HG02981 (cell line): ENCODE measurements around the gene ZSCAN26.

Experiments used
- ATAC-seq: cut with Tn5 transposase; IDR thresholded peaks from one replicate; pipeline ENCODE4 v1.9.1; 2021; ENCODE audit warnings: mild to moderate bottlenecking, moderate library complexity; ENCODE audit not compliant: unreplicated experiment

The ZSCAN26 gene

DNA sequence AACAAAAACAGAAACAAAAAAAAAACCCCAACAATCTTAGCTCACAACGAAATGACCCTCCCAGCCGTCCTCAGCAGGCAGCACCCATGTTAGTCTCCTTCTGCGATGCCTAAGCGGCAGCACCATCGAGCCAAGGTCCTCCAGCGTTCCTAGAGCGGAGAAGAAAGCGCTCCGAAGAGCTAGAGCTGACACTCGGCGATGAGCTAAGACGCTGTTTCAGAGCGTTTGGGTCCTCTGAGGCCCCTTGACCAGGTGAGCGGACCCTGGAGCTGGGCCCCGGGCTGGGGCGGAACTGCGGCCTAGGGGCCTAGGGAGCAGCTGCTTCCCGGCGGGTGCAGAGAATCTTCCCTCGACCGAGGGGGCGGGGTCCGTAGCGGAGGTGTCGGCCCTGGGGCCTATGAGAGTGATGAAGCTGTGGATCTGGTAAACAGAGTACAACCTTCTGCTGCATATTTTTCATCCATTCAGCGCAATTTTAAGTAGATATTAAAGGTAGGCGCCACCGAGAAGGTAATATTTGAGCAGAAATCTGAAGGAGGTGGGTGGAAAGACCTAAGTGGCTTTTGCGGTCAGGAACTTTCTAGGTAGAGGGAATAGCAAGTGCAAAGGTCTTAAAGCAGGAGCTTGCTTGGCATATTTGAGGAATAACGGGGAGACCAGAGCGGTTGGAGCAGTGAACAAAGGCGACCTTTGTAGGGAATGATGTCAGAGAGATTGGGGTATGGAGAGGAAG lies at the start of gene ZSCAN26:
Gene ZSCAN26, plus strand, starts transcription at position 182 of the 733 bp plus-strand sequence. CDS start 4,777 bp downstream, outside the sequence.
- ATAC-seq: peak; percentile 81

DNA sequence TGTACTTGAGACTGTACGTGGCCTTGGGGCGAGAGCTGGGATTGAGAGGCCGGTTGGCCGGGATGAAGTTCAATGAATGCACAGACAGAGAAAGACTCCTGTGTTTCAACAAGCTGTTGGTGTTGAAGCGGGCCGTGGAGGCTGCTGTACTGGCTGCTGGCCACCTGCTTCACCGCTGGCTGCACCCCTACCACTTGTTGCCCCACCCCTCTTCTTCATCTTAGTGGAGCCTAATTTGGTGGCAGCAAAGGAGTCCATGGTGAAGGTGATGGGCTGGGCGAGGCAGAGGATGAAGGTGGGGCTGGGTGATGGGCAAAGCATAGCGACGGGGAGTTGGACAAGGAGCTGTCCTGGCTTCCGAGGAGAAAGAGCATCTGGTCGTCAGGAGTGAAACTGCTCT lies 49.1 kb upstream of the ZSCAN26 start:
- no peak for ATAC-seq

DNA sequence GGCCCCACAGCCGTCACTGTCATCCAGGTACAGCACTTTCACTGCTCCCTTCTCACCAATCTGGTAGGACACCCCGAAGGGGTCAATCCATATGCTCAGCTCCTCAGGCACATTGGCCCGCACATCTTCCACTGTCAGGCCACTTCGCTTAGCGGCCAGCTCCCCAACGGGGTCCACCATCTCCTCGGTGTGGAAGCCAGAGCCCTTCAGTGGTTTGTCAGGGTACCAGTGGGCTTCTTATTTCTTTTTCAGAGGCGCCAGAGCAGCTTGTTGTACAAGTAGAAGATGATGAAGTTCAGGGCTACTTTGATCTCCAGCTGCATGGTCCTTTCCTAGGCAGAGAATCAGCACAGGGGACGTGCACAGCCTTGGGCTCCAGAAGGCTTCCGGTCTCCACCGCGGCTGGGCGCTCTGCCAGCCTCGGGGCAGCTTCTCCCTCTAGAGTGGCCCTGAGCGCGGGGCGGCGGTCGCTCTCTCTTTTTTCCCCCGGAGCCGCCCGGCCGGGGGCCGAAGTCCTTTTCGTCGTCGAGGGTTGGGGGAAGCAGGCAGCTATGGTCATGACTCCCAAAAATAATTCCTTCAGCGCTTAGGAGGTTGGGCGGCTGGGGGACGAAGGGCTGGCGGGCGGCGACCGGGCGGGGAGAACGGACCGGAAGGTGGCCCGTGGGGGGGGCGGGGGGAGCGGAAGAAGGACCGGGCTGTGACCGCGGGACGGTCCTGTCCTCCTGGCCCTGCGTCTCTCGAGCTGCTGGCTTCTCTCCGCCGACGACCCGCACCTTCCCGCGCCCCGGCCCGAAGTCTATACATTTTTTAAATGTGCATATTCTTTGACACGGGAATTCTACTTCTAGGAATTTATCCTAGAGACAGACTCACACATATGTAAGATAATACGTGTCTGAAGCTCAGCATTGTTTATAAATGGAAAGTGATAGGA lies 48.4 kb upstream of the ZSCAN26 start:
- ATAC-seq: no peak

DNA sequence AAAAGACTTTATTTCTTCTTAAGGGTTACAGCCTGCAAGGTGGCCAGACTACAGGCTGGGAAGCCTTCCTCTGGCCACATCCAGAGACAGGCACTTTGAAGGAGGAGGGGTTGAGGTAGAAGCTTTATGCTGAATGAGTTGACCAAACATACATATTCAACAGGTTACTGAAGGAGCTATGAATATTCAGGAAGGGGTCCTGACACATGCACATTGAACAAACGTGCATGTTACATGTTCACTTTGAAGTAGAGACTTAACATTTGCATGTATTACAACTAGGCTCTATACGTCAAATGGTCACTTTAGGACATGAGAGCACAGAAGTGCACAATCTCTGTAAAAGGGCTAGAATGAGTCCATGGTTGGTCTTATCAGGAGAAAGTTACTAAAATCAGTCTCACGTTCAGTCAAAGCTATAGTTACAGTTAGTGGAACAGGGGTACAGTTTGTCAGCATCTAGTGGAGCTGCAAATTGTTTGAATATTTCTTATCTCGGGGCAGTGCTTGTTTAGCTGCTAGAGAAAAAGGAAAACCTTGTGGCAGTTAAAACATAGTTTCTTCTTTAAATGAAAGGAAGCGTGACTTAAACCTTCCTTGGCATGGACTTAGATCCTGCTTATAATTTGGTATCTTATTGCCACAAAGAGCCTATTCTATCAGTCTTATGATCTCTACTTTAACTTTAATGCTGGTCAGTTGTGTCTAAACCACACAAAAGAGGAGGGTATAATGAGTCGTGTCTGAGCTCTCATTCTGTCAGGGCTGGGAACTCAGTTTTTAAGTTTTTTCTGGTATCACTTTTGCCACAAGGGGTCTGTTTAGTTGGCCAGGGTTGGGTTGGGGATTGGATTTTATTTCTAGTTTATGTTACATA lies 46.4 kb upstream of the ZSCAN26 start:
- no peak for ATAC-seq

DNA sequence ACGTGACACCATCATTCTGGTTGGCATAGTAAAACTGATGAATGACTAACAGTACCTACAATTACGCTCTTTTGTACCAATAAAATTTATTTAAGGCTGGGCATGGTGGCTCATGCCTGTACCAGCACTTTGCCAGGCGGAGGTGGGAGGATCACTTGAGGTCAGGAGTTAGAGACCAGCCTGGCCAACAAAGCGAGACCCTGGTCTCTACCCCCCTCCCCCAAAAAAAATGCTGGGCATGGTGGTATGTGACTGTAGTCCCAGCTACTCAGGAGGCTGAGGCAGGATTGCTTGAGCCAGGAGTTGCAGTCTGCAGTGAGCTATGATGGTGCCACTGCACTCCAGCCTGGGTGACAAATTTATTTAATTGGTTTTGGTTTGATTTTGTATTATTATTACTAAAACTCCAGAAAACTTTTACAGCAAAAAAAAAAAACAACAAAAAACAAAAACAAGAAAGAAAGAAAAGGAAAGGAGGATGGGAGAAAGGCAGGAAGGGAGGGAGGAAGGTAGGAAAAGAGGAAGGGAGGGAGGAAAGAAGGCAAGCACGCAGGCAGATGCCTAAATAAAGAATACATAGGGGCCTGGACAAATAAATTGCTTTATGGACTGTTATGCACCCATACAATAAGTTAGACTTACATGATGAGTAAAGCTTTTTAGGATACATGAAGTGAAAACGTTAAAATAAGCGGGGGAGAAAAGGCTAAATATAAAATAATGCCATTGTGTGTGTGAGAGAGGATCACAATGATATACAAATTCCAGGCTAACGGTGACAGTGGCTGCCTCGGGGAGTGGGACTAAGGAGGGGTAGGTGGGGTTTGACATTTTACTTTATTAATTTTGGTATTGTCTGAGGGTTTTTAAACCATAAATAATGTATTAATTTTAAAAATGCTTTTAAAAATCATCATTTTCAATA lies 42.5 kb upstream of the ZSCAN26 start:
- no peak for ATAC-seq

DNA sequence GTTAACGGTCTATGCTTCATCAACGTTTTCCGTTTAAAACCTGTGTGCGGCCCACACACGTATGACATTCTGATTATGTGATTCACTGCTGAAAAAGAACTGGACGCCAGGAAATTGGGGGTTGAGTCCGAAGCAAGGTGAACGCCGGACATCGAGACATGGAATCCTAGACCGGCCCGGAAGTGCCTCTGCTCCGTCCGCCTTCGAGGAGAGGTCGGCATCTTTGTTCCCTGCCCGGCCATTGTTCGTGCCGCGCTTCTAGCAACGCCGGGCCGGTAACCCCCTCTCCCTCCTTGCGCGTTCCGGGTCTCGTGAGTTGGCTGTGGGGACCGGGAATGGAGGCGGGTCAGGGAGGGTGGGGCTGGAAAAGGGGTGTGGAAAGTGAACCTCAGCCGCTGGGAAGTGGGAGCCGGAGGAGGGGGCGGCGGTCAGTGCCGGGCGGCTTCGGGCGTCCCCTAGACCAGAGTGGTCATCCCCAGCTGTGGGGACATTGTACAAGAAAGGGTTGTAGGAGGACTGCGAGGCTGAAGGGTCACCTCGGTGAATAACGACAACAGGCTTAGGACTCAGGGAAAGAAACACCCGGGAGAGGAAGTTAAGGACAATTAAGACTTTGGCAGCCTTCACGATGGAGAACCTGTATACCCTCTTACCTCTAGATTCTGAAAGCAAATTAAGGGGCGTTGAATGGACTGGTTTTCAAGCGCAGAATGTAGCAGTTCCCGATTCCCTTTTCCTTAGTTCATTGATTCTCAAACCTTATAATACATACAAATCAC lies 41.7 kb upstream of the ZSCAN26 start, which contains the start of gene ZSCAN9:
Gene ZSCAN9, plus strand, starts transcription at position 220 of the 779 bp plus-strand sequence. CDS start 1,810 bp downstream, outside the sequence.
- peak; percentile 87 for ATAC-seq

DNA sequence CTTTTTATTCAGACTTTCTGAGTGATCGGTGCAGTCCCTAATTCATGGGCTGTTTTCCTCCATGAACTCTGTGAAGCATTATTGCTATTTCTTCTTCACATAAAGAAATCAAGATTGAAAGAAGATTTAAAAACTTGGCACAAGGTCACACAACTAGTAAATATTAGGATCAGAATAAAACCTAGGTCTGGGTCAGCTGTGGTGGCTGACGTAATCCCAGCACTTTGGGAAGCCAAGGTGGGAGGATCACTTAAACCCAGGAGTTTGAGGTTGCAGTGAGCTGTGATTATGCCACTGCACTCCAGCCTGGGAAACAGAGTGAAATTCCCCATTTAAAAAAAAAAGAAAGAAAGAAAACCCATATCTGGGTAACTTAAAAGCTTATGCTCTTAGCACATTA lies 40.5 kb upstream of the ZSCAN26 start:
- no peak for ATAC-seq

DNA sequence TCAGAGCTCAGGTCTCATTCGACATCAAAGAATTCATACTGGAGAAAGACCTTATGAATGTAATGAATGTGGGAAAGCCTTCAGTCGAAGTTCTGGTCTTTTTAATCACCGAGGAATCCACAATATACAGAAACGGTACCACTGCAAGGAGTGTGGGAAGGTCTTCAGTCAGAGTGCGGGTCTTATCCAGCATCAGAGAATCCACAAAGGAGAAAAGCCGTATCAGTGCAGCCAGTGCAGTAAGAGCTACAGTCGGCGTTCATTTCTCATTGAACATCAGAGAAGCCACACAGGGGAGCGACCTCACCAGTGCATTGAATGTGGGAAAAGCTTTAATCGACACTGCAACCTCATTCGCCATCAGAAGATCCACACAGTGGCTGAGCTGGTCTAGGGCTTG lies 34.2 kb upstream of the ZSCAN26 start:
- ATAC-seq: no peak

DNA sequence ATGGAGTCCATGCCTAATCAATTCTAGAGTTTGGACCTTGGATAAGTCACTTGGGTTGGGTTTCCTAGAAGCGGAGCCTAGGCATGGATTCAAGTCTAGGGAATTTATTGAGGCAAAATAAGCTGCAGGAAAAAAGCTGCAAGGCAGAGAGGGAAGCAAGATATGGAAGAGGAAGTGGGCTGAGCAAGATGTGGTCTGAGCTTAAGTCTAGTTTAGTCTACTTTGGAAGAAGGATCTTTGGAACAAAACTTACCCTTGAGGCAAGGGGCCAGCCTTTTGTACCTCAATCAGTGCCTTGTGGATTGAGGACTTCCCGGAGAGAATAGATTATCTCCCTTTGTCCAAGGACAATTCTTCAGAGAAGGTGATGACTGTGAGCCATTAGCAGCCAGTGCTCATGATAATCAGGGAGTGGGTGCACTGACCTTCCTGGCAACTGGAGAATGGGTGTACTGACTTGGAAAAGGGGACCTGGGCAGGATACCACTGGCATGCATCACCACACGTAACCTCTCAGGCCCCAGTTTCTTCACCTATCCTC lies 31.0 kb upstream of the ZSCAN26 start:
- no peak for ATAC-seq

DNA sequence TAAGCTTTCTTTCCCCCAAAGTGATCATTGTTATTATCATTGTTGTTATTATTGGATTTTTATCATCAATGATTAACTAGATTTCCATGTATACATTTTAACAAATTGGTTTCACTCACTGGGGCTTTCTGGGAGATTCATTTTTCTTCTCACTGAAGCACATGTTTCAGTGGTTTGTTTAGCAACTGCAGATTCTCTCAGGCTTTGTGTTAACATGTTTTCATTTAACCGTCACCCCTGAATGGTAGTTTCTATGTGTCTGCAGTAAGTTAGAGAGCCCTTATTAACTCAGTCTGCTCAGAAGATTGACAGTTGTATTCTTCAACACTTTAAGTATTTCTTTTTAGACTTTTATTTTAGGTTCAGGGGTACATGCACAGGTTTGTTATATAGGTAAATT lies 27.3 kb upstream of the ZSCAN26 start:
- ATAC-seq: no peak

DNA sequence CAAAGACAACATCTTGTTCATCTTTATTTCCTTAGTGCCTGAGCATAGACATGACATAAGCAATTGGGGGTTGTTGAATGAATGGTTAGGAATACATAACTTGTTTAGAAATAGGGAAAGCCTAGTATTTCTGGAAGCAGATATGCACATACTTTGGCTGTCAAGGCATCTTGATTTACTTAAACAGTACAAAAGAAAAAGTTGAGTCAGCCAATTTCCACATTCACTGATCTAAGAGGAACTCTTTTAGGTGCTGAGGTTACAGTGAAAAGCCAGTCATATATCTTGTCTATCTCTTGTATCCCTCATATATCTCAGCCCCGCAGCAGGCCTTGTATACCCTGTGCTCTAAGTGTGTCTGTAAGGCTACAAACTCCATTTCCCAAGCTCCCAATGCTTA lies 26.5 kb upstream of the ZSCAN26 start:
- ATAC-seq: no peak

DNA sequence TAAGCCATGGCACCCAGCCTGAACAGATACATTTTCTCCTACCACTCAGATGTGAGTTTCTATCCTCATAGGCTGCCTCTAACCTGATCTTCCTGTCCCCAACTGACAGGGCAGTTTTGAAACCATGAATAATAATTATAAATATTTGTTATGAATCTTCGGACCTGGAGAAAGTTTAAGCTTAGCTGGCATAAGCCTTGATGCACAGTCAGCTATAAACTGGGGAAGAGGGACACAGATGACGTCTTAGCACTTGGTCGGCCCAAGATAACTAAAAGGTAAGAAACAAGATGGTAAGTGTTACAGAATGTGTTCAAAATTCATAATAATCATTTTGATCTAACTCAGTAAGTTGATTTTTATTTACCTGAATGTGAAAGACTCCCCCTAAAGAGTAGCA lies 23.0 kb upstream of the ZSCAN26 start:
- ATAC-seq: no peak

DNA sequence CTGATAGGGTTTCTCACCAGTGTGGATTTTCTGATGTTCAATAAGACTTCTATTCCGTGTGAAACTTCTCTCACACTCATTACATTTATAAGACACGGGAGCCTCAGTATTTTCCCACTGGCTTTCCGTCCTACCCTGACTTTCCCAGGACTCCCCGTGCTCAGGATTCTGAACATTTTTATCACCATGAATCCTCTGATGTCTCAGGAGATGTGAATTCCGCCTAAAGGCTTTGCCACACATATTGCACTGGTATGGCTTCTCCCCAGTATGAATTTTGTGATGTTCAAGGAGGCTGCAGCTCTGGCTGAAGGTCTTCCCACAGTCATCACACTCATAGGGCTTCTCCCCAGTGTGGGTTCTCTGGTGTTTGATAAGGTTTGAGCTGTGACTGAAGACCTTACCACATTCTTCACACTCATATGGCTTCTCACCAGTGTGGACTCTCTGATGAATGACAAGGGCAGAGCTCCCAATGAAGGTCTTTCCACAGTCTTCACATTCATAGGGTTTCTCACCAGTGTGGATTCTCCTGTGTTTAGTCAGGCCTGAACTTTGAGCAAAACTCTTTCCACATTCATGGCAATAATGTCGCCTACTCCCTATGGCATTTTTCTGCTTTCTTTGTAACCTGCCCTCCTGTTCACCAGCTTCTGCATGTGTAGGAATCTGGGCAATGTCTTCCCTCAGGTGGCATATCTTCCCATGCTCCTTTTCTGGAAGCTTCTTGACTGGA lies 21.6 kb upstream of the ZSCAN26 start:
- no peak for ATAC-seq

DNA sequence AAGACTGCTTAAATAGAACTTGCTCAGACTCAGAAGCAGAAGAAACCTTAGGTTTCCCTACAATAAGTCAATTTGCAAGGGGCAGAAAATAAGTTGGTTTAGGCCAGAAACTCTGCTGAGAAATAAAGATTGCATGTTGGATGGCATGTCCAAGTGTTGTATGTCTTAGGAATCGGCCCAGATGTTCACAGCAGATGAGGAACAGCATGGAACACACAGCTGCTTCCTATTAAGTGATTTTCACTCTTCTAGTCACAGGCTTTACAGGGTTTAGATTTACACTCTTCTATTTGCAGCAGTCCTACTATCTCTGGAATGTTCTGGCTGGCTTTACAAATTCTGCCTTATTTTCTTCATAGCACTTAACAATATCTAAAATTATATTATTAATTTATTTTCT lies 18.0 kb upstream of the ZSCAN26 start:
- no peak for ATAC-seq

DNA sequence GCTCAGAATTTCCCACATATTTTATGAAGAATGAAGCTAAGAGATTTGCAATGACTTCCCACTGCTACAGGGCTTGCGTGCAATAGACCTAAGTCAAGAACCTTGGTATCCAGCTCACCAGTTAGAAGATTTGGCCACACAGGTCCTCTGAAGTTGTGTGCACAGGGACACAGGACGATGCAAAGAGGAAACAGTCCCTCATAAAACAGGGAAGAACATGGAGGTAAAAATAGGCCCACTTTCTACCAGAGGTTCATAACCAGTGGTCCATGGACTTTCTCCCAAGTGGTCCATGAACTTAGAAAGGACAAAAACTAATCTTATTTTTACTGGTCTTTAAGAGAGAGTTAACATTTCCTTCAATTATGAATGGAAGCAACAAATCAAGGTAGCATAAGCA lies 16.2 kb upstream of the ZSCAN26 start:
- ATAC-seq: no peak

DNA sequence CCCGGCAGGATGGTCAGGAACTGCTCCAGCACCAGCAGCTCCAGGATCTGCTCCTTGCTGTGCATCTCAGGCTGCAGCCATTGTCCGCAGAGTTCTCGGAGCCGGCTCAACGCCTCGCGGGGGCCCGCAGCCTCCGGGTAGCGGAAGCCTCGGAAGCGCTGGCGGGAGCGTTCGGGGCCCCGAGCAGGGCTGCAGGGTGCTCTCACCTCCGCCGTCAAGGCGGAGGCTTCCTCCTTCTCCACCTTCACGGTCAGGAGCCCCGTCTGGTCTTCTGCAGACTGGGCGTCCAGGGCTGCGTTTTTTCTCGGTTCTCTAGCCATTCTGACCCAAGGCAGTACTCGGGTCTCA lies 15.3 kb upstream of the ZSCAN26 start:
- ATAC-seq: peak; percentile 38

DNA sequence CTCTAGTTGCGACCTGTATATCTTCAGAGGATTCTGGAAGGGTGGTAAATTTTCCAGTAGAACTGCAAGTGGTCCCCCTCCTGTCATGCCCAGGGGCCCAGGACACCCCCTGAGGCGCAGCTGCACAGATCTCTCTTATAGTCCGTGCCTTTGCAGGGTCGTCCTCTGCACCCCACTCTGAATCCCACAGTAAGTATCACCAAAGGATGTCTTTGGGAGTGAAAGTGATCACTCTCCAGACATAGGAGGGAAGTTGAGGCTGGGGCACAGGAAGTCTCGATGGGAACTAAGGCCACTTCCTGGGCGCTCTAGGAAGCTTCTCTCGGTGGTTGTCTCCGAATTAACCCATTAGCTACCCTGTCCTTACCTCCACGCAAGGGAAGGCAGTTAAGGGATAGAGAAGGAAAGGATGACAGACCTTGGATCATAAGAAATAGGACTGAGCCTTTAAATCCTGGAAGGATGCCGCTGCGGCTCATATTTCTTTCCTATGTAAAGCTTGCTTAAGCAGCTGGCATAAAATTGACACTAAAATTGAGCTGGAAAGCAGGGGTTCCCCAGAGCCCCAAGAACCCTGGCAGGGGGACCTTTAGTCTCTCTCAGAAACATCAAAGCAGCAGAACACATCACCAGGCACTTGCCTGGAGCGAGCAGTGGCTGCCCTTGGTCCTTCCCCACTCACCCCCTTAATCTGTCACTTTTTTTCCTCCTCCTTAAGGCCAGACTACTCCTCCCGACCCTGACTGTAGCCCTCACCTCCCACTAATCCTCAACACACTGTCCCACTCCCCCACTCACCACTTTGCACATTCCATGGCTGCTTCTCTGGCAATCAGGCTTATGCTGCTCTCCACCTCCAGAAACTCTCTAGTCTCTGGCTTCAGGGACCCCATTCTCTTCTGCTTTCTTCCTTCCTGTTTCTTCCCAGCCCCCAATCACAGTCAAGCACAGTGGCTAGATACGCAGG lies 14.7 kb upstream of the ZSCAN26 start, which contains the start of gene ZKSCAN4:
Gene ZKSCAN4, minus strand, starts transcription at position 261 of the 967 bp plus-strand sequence. CDS start 289 bp downstream, outside the sequence.
- ATAC-seq: peak; percentile 75
